Mesendoderm (in vitro differentiated cells): ENCODE data around the gene CA10.

Experiments used
- DNase-seq: peaks from one replicate; pipeline ENCODE4 v3.0.0; 2013
- H2AK5ac ChIP-seq: 2 replicates; pipeline ENCODE4 v1.6.1; 2013; ENCODE audit warnings: low read length, inconsistent platforms
- H2BK120ac ChIP-seq: 2 replicates; pipeline ENCODE4 v1.6.1; 2013; ENCODE audit warnings: low read depth, mild to moderate bottlenecking, low read length, moderate library complexity, mixed read lengths
- H2BK15ac ChIP-seq: replicated peaks from 2 replicates; pipeline ENCODE4 v1.6.1; 2013; ENCODE audit warnings: low read depth, mild to moderate bottlenecking, moderate library complexity
- H2BK5ac ChIP-seq: 2 replicates; pipeline ENCODE4 v1.6.1; 2013; ENCODE audit warnings: low read length, inconsistent platforms
- H3K18ac ChIP-seq: 2 replicates; pipeline ENCODE4 v1.6.1; 2013; ENCODE audit warnings: mild to moderate bottlenecking, low read length, mixed read lengths
- H3K23ac ChIP-seq: one replicate; pipeline ENCODE4 v1.6.1; 2013; ENCODE audit warnings: low read length
- H3K27ac ChIP-seq: 2 replicates; pipeline ENCODE4 v1.5.1; 2013; ENCODE audit warnings: low read depth, mild to moderate bottlenecking, inconsistent platforms, low read length, moderate library complexity
- H3K27me3 ChIP-seq: 2 replicates; pipeline ENCODE4 v1.6.1; 2013; ENCODE audit warnings: low read length, control low read depth, mild to moderate bottlenecking, inconsistent platforms; ENCODE audit not compliant: insufficient read depth, poor library complexity
- H3K36me3 ChIP-seq: 2 replicates; pipeline ENCODE4 v1.6.1; 2013; ENCODE audit warnings: low read length, inconsistent platforms; ENCODE audit not compliant: control insufficient read depth, insufficient read depth
- H3K4ac ChIP-seq: one replicate; pipeline ENCODE4 v1.6.1; 2013; ENCODE audit warnings: low read depth, mild to moderate bottlenecking, low read length, moderate library complexity
- H3K4me1 ChIP-seq: 2 replicates; pipeline ENCODE4 v1.6.1; 2013; ENCODE audit warnings: low read depth, low read length, inconsistent platforms; ENCODE audit not compliant: control insufficient read depth
- H3K4me2 ChIP-seq: 2 replicates; pipeline ENCODE4 v1.6.1; 2013; ENCODE audit warnings: low read length
- H3K4me3 ChIP-seq: 2 replicates; pipeline ENCODE4 v1.5.1; 2013; ENCODE audit warnings: mild to moderate bottlenecking, low read length
- H3K56ac ChIP-seq: one replicate; pipeline ENCODE4 v1.6.1; 2013; ENCODE audit warnings: low read length
- H3K79me1 ChIP-seq: 2 replicates; pipeline ENCODE4 v1.6.1; 2013; ENCODE audit warnings: low read length, inconsistent platforms
- H3K79me2 ChIP-seq: 2 replicates; pipeline ENCODE4 v1.6.1; 2013; ENCODE audit warnings: mild to moderate bottlenecking, low read length; ENCODE audit not compliant: control insufficient read depth, insufficient read depth
- H3K9ac ChIP-seq: 2 replicates; pipeline ENCODE4 v1.6.1; 2013; ENCODE audit warnings: low read length, inconsistent platforms
- H4K5ac ChIP-seq: one replicate; pipeline ENCODE4 v1.6.1; 2013; ENCODE audit warnings: low read length
- H4K8ac ChIP-seq: one replicate; pipeline ENCODE4 v1.6.1; 2013; ENCODE audit warnings: low read depth, mild to moderate bottlenecking, control low read depth, low read length, moderate library complexity
- WGBS: extraction: QIAGEN DNeasy Blood & Tissue Kit; methylation state at CpG from one replicate; pipeline ENCODE4 v1.1.7; 2013; ENCODE audit warnings: low lambda C conversion rate, missing lambda C conversion rate; ENCODE audit not compliant: insufficient coverage; ENCODE audit errors: extremely low coverage; 5-methylcytosine and 5-hydroxymethylcytosine counted together

CA10 gene

GRCh38 chr17:51813140-51813783, 345.3 kb downstream of the CA10 start:
- Histone ChIP-seq H3K4me1 (no peaks in the 10 kb centered on the region), H3K27ac (no peak overlapping the region), H3K4me2 (no peak overlapping the region), H3K27me3 (no peaks in the 10 kb centered on the region), H2BK5ac (no peak overlapping the region), H2BK15ac (no peak overlapping the region), H3K79me1 (no peaks in the 10 kb centered on the region), H3K56ac (no peak overlapping the region), H3K4ac (no peak overlapping the region), H3K18ac (no peak overlapping the region), H2AK5ac (no peak overlapping the region), H4K8ac (no peak overlapping the region), H3K4me3 (no peak overlapping the region), H3K9ac (no peak overlapping the region), H3K23ac (no peak overlapping the region), H4K5ac (no peak overlapping the region), H3K79me2 (no peaks in the 10 kb centered on the region), H3K36me3 (no peaks in the 10 kb centered on the region), H2BK120ac (no peak overlapping the region)
- DNase-seq: no peak
- WGBS: no CpG with 5 or more reads among the region's 8 CpGs

GRCh38 chr17:51807460-51807859, 351.1 kb downstream of the CA10 start:
- Histone ChIP-seq H2BK5ac (no peak overlapping the region), H3K9ac (no peak overlapping the region), H2BK15ac (no peak overlapping the region), H3K36me3 (no peaks in the 10 kb centered on the region), H2BK120ac (no peak overlapping the region), H3K4me1 (no peaks in the 10 kb centered on the region), H4K5ac (no peak overlapping the region), H2AK5ac (no peak overlapping the region), H3K4me2 (no peak overlapping the region), H3K4ac (no peak overlapping the region), H3K79me1 (no peaks in the 10 kb centered on the region), H3K56ac (no peak overlapping the region), H3K23ac (no peak overlapping the region), H3K18ac (no peak overlapping the region), H3K27me3 (no peaks in the 10 kb centered on the region), H3K27ac (no peak overlapping the region), H3K4me3 (no peak overlapping the region), H3K79me2 (no peaks in the 10 kb centered on the region), H4K8ac (no peak overlapping the region)
- no peak for DNase-seq
- WGBS: no CpG with 5 or more reads among the region's 3 CpGs

DNA sequence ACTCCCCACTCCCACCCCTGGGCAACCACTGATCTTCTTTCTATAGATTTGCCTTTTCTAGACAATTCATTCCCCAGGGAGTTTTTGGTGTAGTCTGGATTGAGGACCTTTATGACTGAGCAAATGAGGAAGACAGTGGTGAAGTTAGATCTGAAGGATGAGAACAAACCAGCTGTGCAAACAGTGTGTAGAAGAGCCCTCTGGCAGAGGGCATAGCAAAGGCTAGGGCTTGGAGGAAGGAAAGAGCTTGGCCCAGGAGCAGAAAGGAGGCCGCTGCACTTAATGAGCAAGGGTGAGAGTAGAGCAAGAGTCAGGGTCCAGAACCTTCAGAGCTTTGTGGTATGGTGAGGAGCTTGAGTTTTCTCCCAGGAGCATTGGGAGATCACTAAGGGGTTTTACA, 352.7 kb downstream of the CA10 start:
- no peak overlapping the region for H2BK120ac ChIP-seq
- no peak overlapping the region for H3K23ac ChIP-seq
- WGBS: no CpG with 5 or more reads among the region's 1 CpG
- no peak overlapping the region for H3K4me3 ChIP-seq
- no peak overlapping the region for H2AK5ac ChIP-seq
- no peak overlapping the region for H3K27ac ChIP-seq
- no peak overlapping the region for H2BK15ac ChIP-seq
- H3K27me3 ChIP-seq: no peaks in the 10 kb centered on the region
- no peak overlapping the region for H3K4ac ChIP-seq
- no peak overlapping the region for H3K18ac ChIP-seq
- H4K5ac ChIP-seq: no peak overlapping the region
- no peak overlapping the region for H4K8ac ChIP-seq
- no peak for DNase-seq
- no peak overlapping the region for H2BK5ac ChIP-seq
- H3K4me1 ChIP-seq: no peaks in the 10 kb centered on the region
- H3K4me2 ChIP-seq: no peak overlapping the region
- no peak overlapping the region for H3K56ac ChIP-seq
- H3K36me3 ChIP-seq: no peaks in the 10 kb centered on the region
- H3K79me2 ChIP-seq: no peaks in the 10 kb centered on the region
- no peak overlapping the region for H3K9ac ChIP-seq
- H3K79me1 ChIP-seq: no peaks in the 10 kb centered on the region

GRCh38 chr17:51805185-51805584, 353.3 kb downstream of the CA10 start:
- no peak overlapping the region for H4K5ac ChIP-seq
- no peaks in the 10 kb centered on the region for H3K79me2 ChIP-seq
- no peak overlapping the region for H3K9ac ChIP-seq
- no peak for DNase-seq
- H3K23ac ChIP-seq: no peak overlapping the region
- no peaks in the 10 kb centered on the region for H3K79me1 ChIP-seq
- H3K4ac ChIP-seq: no peak overlapping the region
- no peak overlapping the region for H3K4me3 ChIP-seq
- H2BK5ac ChIP-seq: no peak overlapping the region
- no peak overlapping the region for H2BK15ac ChIP-seq
- H2AK5ac ChIP-seq: no peak overlapping the region
- no peak overlapping the region for H3K18ac ChIP-seq
- H4K8ac ChIP-seq: no peak overlapping the region
- H2BK120ac ChIP-seq: no peak overlapping the region
- H3K27ac ChIP-seq: no peak overlapping the region
- no peaks in the 10 kb centered on the region for H3K27me3 ChIP-seq
- no peaks in the 10 kb centered on the region for H3K4me1 ChIP-seq
- no peak overlapping the region for H3K56ac ChIP-seq
- H3K36me3 ChIP-seq: no peaks in the 10 kb centered on the region
- no CpG with 5 or more reads among the region's 2 CpGs for WGBS
- no peak overlapping the region for H3K4me2 ChIP-seq

GRCh38 chr17:51803161-51803560, 355.4 kb downstream of the CA10 start:
- Histone ChIP-seq H4K8ac (no peak overlapping the region), H3K36me3 (no peaks in the 10 kb centered on the region), H3K4ac (no peak overlapping the region), H3K79me2 (no peaks in the 10 kb centered on the region), H3K4me1 (no peaks in the 10 kb centered on the region), H3K18ac (no peak overlapping the region), H2BK15ac (no peak overlapping the region), H2AK5ac (no peak overlapping the region), H3K4me3 (no peak overlapping the region), H3K9ac (no peak overlapping the region), H3K4me2 (no peak overlapping the region), H3K27me3 (no peaks in the 10 kb centered on the region), H3K79me1 (no peaks in the 10 kb centered on the region), H4K5ac (no peak overlapping the region), H3K56ac (no peak overlapping the region), H2BK120ac (no peak overlapping the region), H2BK5ac (no peak overlapping the region), H3K23ac (no peak overlapping the region), H3K27ac (no peak overlapping the region)
- peak; percentile 31 for DNase-seq
- no CpG with 5 or more reads among the region's 4 CpGs for WGBS

DNA sequence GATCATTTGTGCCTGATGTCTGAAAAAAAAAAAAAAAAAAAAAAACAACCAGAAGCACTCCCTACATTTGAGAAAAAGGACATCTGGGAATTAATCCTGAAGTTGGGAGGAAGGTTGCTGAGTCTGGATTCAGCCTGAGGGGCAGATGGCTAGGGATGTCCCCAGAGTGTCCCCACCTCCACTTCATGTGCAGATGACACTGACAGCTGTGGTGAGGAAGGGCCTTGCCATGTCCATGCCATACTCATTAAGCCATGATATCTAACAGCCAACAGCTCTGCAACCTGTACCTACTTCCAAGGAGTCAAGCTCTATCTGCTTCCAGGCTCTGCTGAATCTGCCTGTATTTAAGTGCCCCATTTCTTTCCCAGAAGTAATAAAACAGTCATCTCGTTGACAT, 356.0 kb downstream of the CA10 start:
- no peak for DNase-seq
- no peak overlapping the region for H4K8ac ChIP-seq
- no CpG with 5 or more reads among the region's 1 CpG for WGBS

More for the DNA sequence above, 356.0 kb downstream of the CA10 start:
- Histone ChIP-seq H2AK5ac (no peak overlapping the region), H3K36me3 (no peaks in the 10 kb centered on the region), H3K9ac (no peak overlapping the region), H3K4ac (no peak overlapping the region), H3K79me1 (no peaks in the 10 kb centered on the region), H2BK120ac (no peak overlapping the region), H3K4me1 (no peaks in the 10 kb centered on the region), H3K27ac (no peak overlapping the region), H3K4me2 (no peak overlapping the region), H2BK15ac (no peak overlapping the region), H3K4me3 (no peak overlapping the region), H3K79me2 (no peaks in the 10 kb centered on the region), H3K18ac (no peak overlapping the region), H3K56ac (no peak overlapping the region), H4K5ac (no peak overlapping the region), H3K27me3 (no peaks in the 10 kb centered on the region), H3K23ac (no peak overlapping the region), H2BK5ac (no peak overlapping the region)
